Lower lobe of right lung (tissue), 2 donors: ENCODE measurements around the gene SEMA4A. TPM values are rescaled to one million over a fixed set of nuclear protein-coding genes. Genes with fewer than 3 reads are reported as not detected.

ENCODE experiments used
- ATAC-seq, 2 donors: fragments of 200-7000 bp; cut with Tn5 transposase; one replicate each; pipeline ENCODE4 v1.9.1; 2020 to 2022; ENCODE audit warnings: mild to moderate bottlenecking in 2 of 2, moderate library complexity in 2 of 2
- DNase-seq: peaks from one replicate; pipeline ENCODE4 v3.0.0-alpha.2; 2020
- H3K27ac ChIP-seq: fragments of 200-600 bp; one replicate; pipeline ENCODE4 v1.8.0; 2022
- H3K27me3 ChIP-seq: fragments of 200-600 bp; one replicate; pipeline ENCODE4 v1.8.0; 2022; ENCODE audit warnings: low read depth
- H3K36me3 ChIP-seq: fragments of 200-600 bp; one replicate; pipeline ENCODE4 v1.8.0; 2022; ENCODE audit warnings: mild to moderate bottlenecking
- H3K4me1 ChIP-seq: fragments of 200-600 bp; one replicate; pipeline ENCODE4 v1.8.0; 2022
- H3K4me3 ChIP-seq: fragments of 200-600 bp; one replicate; pipeline ENCODE4 v1.8.0; 2022; ENCODE audit warnings: mild to moderate bottlenecking
- H3K9me3 ChIP-seq: fragments of 200-600 bp; one replicate; pipeline ENCODE4 v1.8.0; 2022
- intact Hi-C: fragments of 100-400 bp; cut with DNase I; formaldehyde crosslinking; loops from one replicate; pipeline ENCODE4 v1.11.0; 2022
- total RNA-seq: library from RNA; stranded (reverse); fragmentation: NEBNext Ultra II Directional; extraction: Animal tissue kit (Norgen Biotek cat#: 25700); gene quantifications from one replicate; pipeline ENCODE4 v1.2.1, GENCODE V29; 2021
- TF ChIP-seq, protein P1 (sequence below): fragments of 200-600 bp; IDR thresholded peaks from one replicate; pipeline ENCODE4 v1.8.0; 2022; ENCODE audit warnings: antibody characterized with exemption, mild to moderate bottlenecking
- donor health status: DM: no; HTN: yes; CAD: no; lungs with severe emphysema.

The SEMA4A gene
- total RNA-seq, 1 donor from 2014 or later, result 28.9 TPM

DNA sequence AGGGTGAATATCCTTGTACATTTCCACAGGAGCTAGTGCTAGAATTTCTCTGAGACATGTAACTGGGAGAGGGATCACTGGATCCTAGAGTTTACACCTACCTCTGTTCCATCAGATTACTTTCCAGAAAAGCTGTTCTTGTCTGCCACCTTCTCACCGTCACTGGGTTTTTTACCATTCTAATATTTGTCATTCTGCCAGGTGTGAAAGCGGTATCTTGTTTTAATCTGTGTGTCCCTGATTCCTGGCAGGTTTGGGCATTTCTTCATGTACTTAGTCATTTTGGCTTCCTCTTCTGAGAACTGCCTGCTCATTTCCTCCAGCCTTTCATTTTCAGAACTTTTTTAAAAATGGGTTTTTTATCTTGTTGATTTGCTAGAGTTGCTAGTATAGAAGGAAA lies 64.5 kb downstream of the SEMA4A start:
- Histone ChIP-seq H3K27ac (peak overlapping the region; percentile 76), H3K36me3 (peaks cover 37% of the 10 kb centered on the region), H3K27me3 (no peaks in the 10 kb centered on the region), H3K9me3 (no peaks in the 10 kb centered on the region), H3K4me3 (no peak overlapping the region), H3K4me1 (peaks cover 26% of the 10 kb centered on the region)
- intact Hi-C loops, result no loop called here
- DNase-seq (no peak), ATAC-seq (no peak)
- TF ChIP-seq, protein P1, sequence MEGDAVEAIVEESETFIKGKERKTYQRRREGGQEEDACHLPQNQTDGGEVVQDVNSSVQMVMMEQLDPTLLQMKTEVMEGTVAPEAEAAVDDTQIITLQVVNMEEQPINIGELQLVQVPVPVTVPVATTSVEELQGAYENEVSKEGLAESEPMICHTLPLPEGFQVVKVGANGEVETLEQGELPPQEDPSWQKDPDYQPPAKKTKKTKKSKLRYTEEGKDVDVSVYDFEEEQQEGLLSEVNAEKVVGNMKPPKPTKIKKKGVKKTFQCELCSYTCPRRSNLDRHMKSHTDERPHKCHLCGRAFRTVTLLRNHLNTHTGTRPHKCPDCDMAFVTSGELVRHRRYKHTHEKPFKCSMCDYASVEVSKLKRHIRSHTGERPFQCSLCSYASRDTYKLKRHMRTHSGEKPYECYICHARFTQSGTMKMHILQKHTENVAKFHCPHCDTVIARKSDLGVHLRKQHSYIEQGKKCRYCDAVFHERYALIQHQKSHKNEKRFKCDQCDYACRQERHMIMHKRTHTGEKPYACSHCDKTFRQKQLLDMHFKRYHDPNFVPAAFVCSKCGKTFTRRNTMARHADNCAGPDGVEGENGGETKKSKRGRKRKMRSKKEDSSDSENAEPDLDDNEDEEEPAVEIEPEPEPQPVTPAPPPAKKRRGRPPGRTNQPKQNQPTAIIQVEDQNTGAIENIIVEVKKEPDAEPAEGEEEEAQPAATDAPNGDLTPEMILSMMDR, result no peak

DNA sequence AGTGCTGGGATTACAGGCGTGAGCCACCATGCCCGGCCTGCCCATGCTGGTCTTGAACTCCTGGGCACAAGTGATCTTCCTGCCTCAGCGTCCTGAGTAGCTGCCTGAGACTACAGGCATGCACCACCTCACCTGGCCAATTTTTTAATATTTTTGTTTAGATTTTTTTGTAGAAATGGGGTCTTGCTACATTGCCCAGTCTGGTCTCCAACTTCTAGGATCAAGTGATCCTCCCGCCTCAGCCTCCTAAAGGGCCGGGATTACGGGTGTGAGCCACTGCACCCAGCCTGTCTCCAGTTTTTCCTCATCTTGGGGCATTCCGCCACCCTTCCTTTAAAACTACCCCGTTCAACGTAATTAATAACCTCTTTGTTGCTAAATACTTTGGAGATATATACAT lies 66.8 kb downstream of the SEMA4A start:
- ATAC-seq, result no peak
- no peaks in the 10 kb centered on the region for H3K9me3 ChIP-seq
- intact Hi-C loops, result no loop called here
- H3K27ac ChIP-seq, result no peak overlapping the region
- TF ChIP-seq, protein P1, result no peak
- H3K4me3 ChIP-seq, result no peak overlapping the region
- no peak for DNase-seq
- H3K4me1 ChIP-seq, result peaks cover 23% of the 10 kb centered on the region
- H3K36me3 ChIP-seq, result peaks cover 50% of the 10 kb centered on the region
- H3K27me3 ChIP-seq, result no peaks in the 10 kb centered on the region

DNA sequence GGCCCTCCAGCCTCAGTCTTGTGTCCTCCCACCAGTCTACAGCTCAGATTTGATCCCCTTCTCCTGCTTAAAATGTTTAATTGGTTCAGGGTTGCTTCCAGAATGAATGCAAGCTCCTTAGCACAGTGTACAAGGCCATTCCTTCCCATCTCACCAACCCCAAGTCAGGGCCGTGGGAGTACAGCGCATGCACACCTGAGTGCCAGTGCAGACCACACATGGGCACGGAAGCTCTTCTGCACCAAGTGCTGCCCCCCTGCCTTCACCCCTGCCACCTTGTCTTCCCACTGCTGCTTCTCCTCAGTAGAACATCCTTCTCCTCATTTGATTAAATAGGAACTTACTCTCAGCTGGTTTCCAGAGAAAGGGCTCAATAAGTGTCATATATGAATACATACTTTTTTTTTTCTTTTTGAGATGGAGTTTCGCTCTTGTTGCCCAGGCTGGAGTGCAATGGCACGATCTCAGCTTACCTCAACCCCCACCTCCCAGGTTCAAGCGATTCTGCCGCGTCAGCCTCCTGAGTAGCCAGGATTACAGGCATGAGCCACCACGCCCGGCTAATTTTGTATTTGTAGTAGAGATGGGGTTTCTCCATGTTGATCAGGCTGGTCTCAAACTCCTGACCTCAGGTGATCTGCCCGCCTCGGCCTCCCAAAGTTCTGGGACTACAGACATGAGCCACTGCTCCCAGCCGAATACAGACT lies 68.8 kb downstream of the SEMA4A start:
- intact Hi-C loops, result no loop called here
- Histone ChIP-seq H3K4me1 (peaks cover 27% of the 10 kb centered on the region), H3K27me3 (no peaks in the 10 kb centered on the region), H3K27ac (no peak overlapping the region), H3K4me3 (no peak overlapping the region), H3K36me3 (peaks cover 62% of the 10 kb centered on the region), H3K9me3 (no peaks in the 10 kb centered on the region)
- no peak for ATAC-seq
- TF ChIP-seq, protein P1, result no peak
- DNase-seq, result no peak

DNA sequence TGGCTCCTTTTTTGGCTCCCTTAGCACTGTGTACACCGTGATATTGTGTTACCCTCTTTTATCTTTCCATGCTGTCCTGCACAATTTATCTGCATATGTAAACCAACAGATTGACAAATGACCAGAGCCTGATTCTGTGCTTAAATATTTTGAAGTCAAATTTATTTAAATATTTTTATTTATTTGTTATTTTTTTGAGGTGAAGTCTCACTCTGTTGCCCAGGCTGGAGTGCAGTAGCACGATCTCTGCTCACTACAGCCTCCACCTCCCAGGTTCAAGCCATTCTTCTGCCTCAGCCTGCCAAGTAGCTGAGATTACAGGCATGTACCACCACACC lies 72.3 kb downstream of the SEMA4A start:
- intact Hi-C loops, result loop anchor here (5.0 kb wide), 1 partner anchor 78 kb away; no protein-coding TSS in a partner anchor
- Histone ChIP-seq H3K9me3 (no peaks in the 10 kb centered on the region), H3K4me3 (no peak overlapping the region), H3K36me3 (peaks cover 87% of the 10 kb centered on the region), H3K27ac (no peak overlapping the region), H3K27me3 (no peaks in the 10 kb centered on the region), H3K4me1 (peaks cover 12% of the 10 kb centered on the region)
- DNase-seq, result peak; percentile 13
- ATAC-seq, result no peak
- TF ChIP-seq, protein P1, result peak; percentile 10

DNA sequence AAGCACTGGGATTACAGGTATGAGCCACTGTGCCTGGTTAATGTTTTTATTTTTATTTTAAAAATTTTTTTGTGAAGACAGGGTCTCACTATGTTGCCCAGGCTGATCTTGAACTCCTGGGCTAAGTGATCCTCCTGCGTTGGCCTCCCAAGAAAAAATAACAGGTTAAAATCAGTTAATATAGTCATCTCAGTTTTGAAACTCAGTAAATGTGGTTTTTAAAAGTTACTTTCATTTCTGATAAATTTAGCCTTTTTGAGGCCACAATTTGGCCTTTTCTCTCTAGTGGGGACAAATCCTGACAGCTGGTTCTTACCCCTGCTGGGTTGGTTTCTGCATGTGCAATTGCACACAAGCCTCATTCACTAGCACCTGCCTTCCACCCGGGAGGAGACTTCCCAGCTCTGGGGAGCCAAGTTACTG lies 72.7 kb downstream of the SEMA4A start:
- Histone ChIP-seq H3K4me1 (peaks cover 12% of the 10 kb centered on the region), H3K27me3 (no peaks in the 10 kb centered on the region), H3K27ac (no peak overlapping the region), H3K36me3 (peaks cover 82% of the 10 kb centered on the region), H3K4me3 (no peak overlapping the region), H3K9me3 (no peaks in the 10 kb centered on the region)
- no peak for ATAC-seq
- TF ChIP-seq, protein P1, result no peak
- intact Hi-C loops, result loop anchor here (5.0 kb wide), 1 partner anchor 79 kb away; no protein-coding TSS in a partner anchor
- peak; percentile 8 for DNase-seq
